ENCODE measurements around the gene CEP164.

DNA sequence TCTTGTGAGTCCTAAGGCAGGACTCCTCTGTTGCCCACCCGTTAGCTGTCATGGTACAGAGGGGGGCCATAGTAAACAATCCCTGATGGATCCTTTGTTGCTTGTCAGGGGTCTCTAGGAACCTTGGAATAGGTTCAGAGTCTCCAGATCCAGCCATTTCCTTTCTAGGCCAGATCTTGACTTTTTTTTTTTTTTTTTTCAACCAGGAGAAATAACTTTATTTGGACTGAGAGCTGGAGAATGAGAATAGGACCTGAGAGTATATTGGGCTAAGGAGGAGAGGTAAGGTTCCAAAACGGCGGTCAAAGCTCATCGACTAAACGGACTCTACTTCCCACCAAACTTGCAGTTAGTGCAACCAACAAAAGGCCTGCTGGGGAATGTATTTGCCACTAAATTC is 7.7 kb downstream of the CEP164 start:
- no peak for TF ChIP-seq POLR2A (IDR thresholded peaks at IDR 0.05)
- TF ChIP-seq, protein P1, sequence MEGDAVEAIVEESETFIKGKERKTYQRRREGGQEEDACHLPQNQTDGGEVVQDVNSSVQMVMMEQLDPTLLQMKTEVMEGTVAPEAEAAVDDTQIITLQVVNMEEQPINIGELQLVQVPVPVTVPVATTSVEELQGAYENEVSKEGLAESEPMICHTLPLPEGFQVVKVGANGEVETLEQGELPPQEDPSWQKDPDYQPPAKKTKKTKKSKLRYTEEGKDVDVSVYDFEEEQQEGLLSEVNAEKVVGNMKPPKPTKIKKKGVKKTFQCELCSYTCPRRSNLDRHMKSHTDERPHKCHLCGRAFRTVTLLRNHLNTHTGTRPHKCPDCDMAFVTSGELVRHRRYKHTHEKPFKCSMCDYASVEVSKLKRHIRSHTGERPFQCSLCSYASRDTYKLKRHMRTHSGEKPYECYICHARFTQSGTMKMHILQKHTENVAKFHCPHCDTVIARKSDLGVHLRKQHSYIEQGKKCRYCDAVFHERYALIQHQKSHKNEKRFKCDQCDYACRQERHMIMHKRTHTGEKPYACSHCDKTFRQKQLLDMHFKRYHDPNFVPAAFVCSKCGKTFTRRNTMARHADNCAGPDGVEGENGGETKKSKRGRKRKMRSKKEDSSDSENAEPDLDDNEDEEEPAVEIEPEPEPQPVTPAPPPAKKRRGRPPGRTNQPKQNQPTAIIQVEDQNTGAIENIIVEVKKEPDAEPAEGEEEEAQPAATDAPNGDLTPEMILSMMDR (IDR thresholded peaks at IDR 0.05), result no peak

Measured in lower leg skin (tissue), 3 donors.